ENCODE results near the gene EVA1C. TPM values are rescaled to one million over a fixed set of nuclear protein-coding genes. Genes with fewer than 3 reads are reported as not detected.
A peak's percentile ranks its signal among the peaks of the same experiment; 100 is the strongest.

Gene EVA1C
- polyA plus RNA-seq, 1 of the 3 experiments (the other 2 are of a cell fraction) = 10.1 TPM

GRCh38 chr21:32387151-32387550, 25.4 kb upstream of the EVA1C start:
- peaks cover 34% of the 10 kb centered on the region for H4K20me1 ChIP-seq (ENCODE audit: insufficient read depth)
- peaks cover 92% of the 10 kb centered on the region for H3K79me2 ChIP-seq (ENCODE audit: insufficient read depth)
- ChIA-PET POLR2A (no interaction called here), CTCF (no interaction called here)
- H3K36me3 ChIP-seq (replicated peaks in 1 of 2; ENCODE audit: control insufficient read depth in 1 of 2, insufficient read depth in 2 of 2, low read length in 1 of 2) = peaks cover 29 to 44% of the 10 kb centered on the region in 2 experiments
- H3K27me3 ChIP-seq (ENCODE audit: insufficient read depth) = no peaks in the 10 kb centered on the region
- H3K9me2 ChIP-seq = no peaks in the 10 kb centered on the region
- no peak overlapping the region for H3K4me3 ChIP-seq (ENCODE audit: low read depth in 2 of 2, low read length in 1 of 2)
- DNase-seq = no peak
- peaks cover 23 to 40% of the 10 kb centered on the region in 2 experiments for H3K4me1 ChIP-seq (ENCODE audit: control insufficient read depth in 1 of 2, insufficient read depth in 2 of 2, low read depth in 1 of 2, low read length in 1 of 2)
- H2AFZ ChIP-seq (ENCODE audit: low read depth) = no peak overlapping the region
- H3K27ac ChIP-seq (ENCODE audit: low read depth in 2 of 2, low read length in 1 of 2) = peak overlapping the region in 1 of 2 experiments; percentile 43; a peak in 2 of 4 replicates
- H3K9ac ChIP-seq = no peak overlapping the region
- TF ChIP-seq ZBTB33 (IDR thresholded peaks at IDR 0.05; ENCODE audit: borderline replicate concordance, low read depth) (no peak), RCOR1 (IDR thresholded peaks at IDR 0.05; ENCODE audit: low read length) (no peak), MEF2A (IDR thresholded peaks at IDR 0.05; ENCODE audit: borderline replicate concordance, low read depth) (no peak), USF2 (IDR thresholded peaks at IDR 0.05; ENCODE audit: borderline replicate concordance, low read depth, low read length) (no peak), MXI1 (IDR thresholded peaks at IDR 0.05; ENCODE audit: low read depth, low read length) (no peak), FOXM1 (IDR thresholded peaks at IDR 0.05; ENCODE audit: low read depth) (no peak), POLR2AphosphoS5 (IDR thresholded peaks at IDR 0.05; ENCODE audit: low read depth, low read length) (no peak), GATA2 (CRISPR knock-in tag; IDR thresholded peaks at IDR 0.05) (no peak), CHD2 (IDR thresholded peaks at IDR 0.05; ENCODE audit: low read length, partially characterized antibody) (no peak), TCF12 (IDR thresholded peaks at IDR 0.05) (no peak), MAX (IDR thresholded peaks at IDR 0.05; ENCODE audit: low read depth) (no peak), EZH2phosphoT487 (IDR thresholded peaks at IDR 0.05; ENCODE audit: borderline replicate concordance, low read depth) (no peak), NRF1 (IDR thresholded peaks at IDR 0.05; ENCODE audit: low read depth, low read length) (no peak), SMC3 (IDR thresholded peaks at IDR 0.05; ENCODE audit: low read depth, low read length) (no peak), YY1 (IDR thresholded peaks at IDR 0.05; ENCODE audit: low read depth) (no peak), FOSL2 (IDR thresholded peaks at IDR 0.05; ENCODE audit: borderline replicate concordance, low read depth) (no peak), NFIC (IDR thresholded peaks at IDR 0.05; ENCODE audit: borderline replicate concordance) (no peak), FOXJ3 (CRISPR knock-in tag; IDR thresholded peaks at IDR 0.05) (no peak), ELF1 (IDR thresholded peaks at IDR 0.05) (no peak), RXRA (IDR thresholded peaks at IDR 0.05; ENCODE audit: borderline replicate concordance, low read depth) (no peak)
- H3K4me2 ChIP-seq = no peak overlapping the region
- 96% methylated on average over 8 of the region's 8 CpGs for WGBS (ENCODE audit: low lambda C conversion rate)
- H3K9me3 ChIP-seq = no peaks in the 10 kb centered on the region
- H3F3A ChIP-seq (replicated peaks; ENCODE audit: insufficient read depth) = peaks cover 10% of the 10 kb centered on the region
